ENCODE data around the gene ELOB.
A peak's percentile ranks its signal among the peaks of the same experiment; 100 is the strongest.

The ELOB gene

GRCh38 chr16:2767140-2767731 lies 9.8 kb downstream of the ELOB start:
- DNase-seq, result no peak

GRCh38 chr16:2766430-2767139 lies 10.5 kb downstream of the ELOB start:
- DNase-seq, result no peak

GRCh38 chr16:2765462-2766404 lies 11.3 kb downstream of the ELOB start:
- DNase-seq, result no peak

GRCh38 chr16:2764718-2765117 lies 12.4 kb downstream of the ELOB start:
- DNase-seq, result no peak

- DNase-seq, result no peak
These were observed 13.9 kb downstream of the ELOB start for GRCh38 chr16:2763173-2763572.

- no peak for DNase-seq
These were observed 14.4 kb downstream of the ELOB start for GRCh38 chr16:2762711-2763110.

- no peak for DNase-seq
These were observed 15.0 kb downstream of the ELOB start for GRCh38 chr16:2761886-2762583.

- no peak for DNase-seq
These were observed 15.6 kb downstream of the ELOB start for GRCh38 chr16:2761472-2761871.

GRCh38 chr16:2757344-2757743 lies 19.7 kb downstream of the ELOB start:
- no peak for DNase-seq

- DNase-seq, result no peak
These were observed 20.6 kb downstream of the ELOB start for GRCh38 chr16:2756288-2757015.

- no peak for DNase-seq
These were observed 21.9 kb downstream of the ELOB start for GRCh38 chr16:2755158-2755557.

- DNase-seq, result no peak
These were observed 23.4 kb downstream of the ELOB start for GRCh38 chr16:2753733-2754020.

- DNase-seq, result peak; percentile 78 to 82
These were observed 24.0 kb downstream of the ELOB start for GRCh38 chr16:2752850-2753732.

GRCh38 chr16:2752035-2752849 lies 24.8 kb downstream of the ELOB start, which contains the start of gene SRRM2:
SRRM2 (plus strand) TSS chr16:2752638; CDS start chr16:2756365, 3,727 bp downstream.
- DNase-seq, result peak; percentile 94 to 97

GRCh38 chr16:2751577-2752034 lies 25.5 kb downstream of the ELOB start:
- DNase-seq, result peak; percentile 80 to 84

GRCh38 chr16:2749936-2750335 lies 27.1 kb downstream of the ELOB start:
- no peak for DNase-seq

GRCh38 chr16:2749476-2749875 lies 27.6 kb downstream of the ELOB start:
- DNase-seq, result no peak

- DNase-seq, result no peak
These were observed 28.2 kb downstream of the ELOB start for GRCh38 chr16:2748757-2749455.

GRCh38 chr16:2745961-2746360 lies 31.1 kb downstream of the ELOB start:
- no peak for DNase-seq
